K562 (cell line): ENCODE data around the gene ALPP. TPM values are rescaled to one million over a fixed set of nuclear protein-coding genes. Genes with fewer than 3 reads are reported as not detected.

Experiments
- ATAC-seq: fragments of 200-7000 bp; cut with Tn5 transposase; 3 replicates; pipeline ENCODE4 v1.9.1; 2020; ENCODE audit warnings: moderate library complexity
- BruUV-seq: library from RNA; stranded (reverse); fragments of 400-500 nt; replicated peaks from 2 replicates; lab custom pipeline; 2021; lab: Mats Ljungman, UMichigan
- CTCF ChIA-PET: fragments of 300-600 bp; formaldehyde crosslinking; extraction: SDS; loops from one replicate; lab custom pipeline; 2021; ENCODE audit warnings: low intra/inter-chr PET ratio; lab: Yijun Ruan, JAX
- POLR2A ChIA-PET: fragments of 300-600, 350-650 bp; sonication (Branson Sonifier 250); formaldehyde crosslinking; extraction: SDS; loops from one replicate; lab custom pipeline; 2021; ENCODE audit warnings: antibody characterized with exemption, inconsistent platforms; lab: Yijun Ruan, JAX
- DNase-seq, 4 experiments: peaks; one replicate each; pipeline versions ENCODE4 v3.0.0 to v3.0.0-alpha.2; 2011 to 2018; ENCODE audit warnings: low spot score in 3 of 4, mixed read lengths in 3 of 4; ENCODE audit errors: extremely low read depth in 1 of 4
- FAIRE-seq: peaks from 2 replicates; lab custom pipeline; 2011; peaks lifted over from hg19 to GRCh38; lab: Jason Lieb, UNC
- H2AFZ ChIP-seq: 2 replicates; pipeline ENCODE4 v1.6.0; 2011; ENCODE audit warnings: low read depth, low read length, control low read depth, inconsistent platforms
- H3K27ac ChIP-seq: fragments of 200-600 bp; 3 replicates; pipeline ENCODE4 v1.8.0; 2011; ENCODE audit warnings: low read depth, mild to moderate bottlenecking, control low read depth, inconsistent platforms, low read length, moderate library complexity, mixed read lengths; ENCODE audit errors: extremely low read depth
- H3K27me3 ChIP-seq, 2 experiments: fragments of 300-600 bp in 1 of 2; 2 replicates in 1 of 2; 3 replicates in 1 of 2; pipeline versions ENCODE4 v1.6.0 to v1.8.0; 2011; ENCODE audit warnings: inconsistent platforms in 2 of 2, low read length in 2 of 2, mild to moderate bottlenecking in 1 of 2, mixed read lengths in 1 of 2, moderate library complexity in 1 of 2; ENCODE audit not compliant: control insufficient read depth in 2 of 2, insufficient read depth in 2 of 2
- H3K36me3 ChIP-seq: fragments of 300-600 bp; 3 replicates; pipeline ENCODE4 v1.8.0; 2011; ENCODE audit warnings: mild to moderate bottlenecking, low read length, inconsistent platforms; ENCODE audit not compliant: control insufficient read depth, insufficient read depth
- H3K4me1 ChIP-seq, 2 experiments: fragments of 200-600 bp in 1 of 2; replicated peaks in 1 of 2; 2 replicates in 1 of 2; 3 replicates in 1 of 2; pipeline versions ENCODE4 v1.5.1 to v1.8.0; 2011; ENCODE audit warnings: inconsistent platforms in 2 of 2, low read length in 2 of 2, mild to moderate bottlenecking in 1 of 2, mixed read lengths in 1 of 2, moderate library complexity in 1 of 2; ENCODE audit not compliant: control insufficient read depth in 2 of 2, insufficient read depth in 2 of 2
- H3K4me2 ChIP-seq: 2 replicates; pipeline ENCODE4 v1.6.1; 2011; ENCODE audit warnings: low read length, control low read depth, inconsistent platforms, mixed read lengths; ENCODE audit not compliant: insufficient read depth
- H3K4me3 ChIP-seq: fragments of 200-600 bp; sonication (generic), shearing (Covaris generic); 2 replicates; pipeline ENCODE4 v1.5.1; 2016; ENCODE audit warnings: control low read depth, inconsistent platforms
- H3K79me2 ChIP-seq: fragments of 200-600 bp; 3 replicates; pipeline ENCODE4 v1.8.0; 2011; ENCODE audit warnings: low read length, inconsistent platforms; ENCODE audit not compliant: control insufficient read depth, insufficient read depth
- H3K9ac ChIP-seq, 2 experiments: 2 replicates each; pipeline versions ENCODE4 v1.6.0 to v1.6.1; 2011; ENCODE audit warnings: low read depth in 2 of 2, low read length in 2 of 2, control low read depth in 1 of 2, inconsistent platforms in 1 of 2, mild to moderate bottlenecking in 1 of 2, mixed read lengths in 1 of 2; ENCODE audit not compliant: insufficient read depth in 1 of 2
- H3K9me1 ChIP-seq: one replicate; pipeline ENCODE4 v1.6.0; 2011; ENCODE audit warnings: inconsistent platforms, mild to moderate bottlenecking, low read length, moderate library complexity; ENCODE audit not compliant: control insufficient read depth, insufficient read depth
- H3K9me3 ChIP-seq: replicated peaks from 2 replicates; pipeline ENCODE4 v1.5.1; 2011; ENCODE audit warnings: low read depth, low read length, inconsistent platforms; ENCODE audit not compliant: control insufficient read depth, insufficient read depth
- H4K20me1 ChIP-seq: replicated peaks from 2 replicates; pipeline ENCODE4 v1.6.1; 2011; ENCODE audit warnings: low read length, inconsistent platforms, mixed read lengths; ENCODE audit not compliant: control insufficient read depth, insufficient read depth
- CTCF ChIP-seq, 3 experiments: IDR thresholded peaks in 2 of 3; conservative IDR thresholded peaks in 1 of 3; 2 replicates each; pipeline ENCODE4 v1.5.1; 2011 to 2012; ENCODE audit warnings: low read length in 3 of 3, mild to moderate bottlenecking in 3 of 3, control low read depth in 2 of 3, improper control_type of control experiment in 1 of 3, inconsistent platforms in 1 of 3, low read depth in 1 of 3, mixed read lengths in 1 of 3, moderate library complexity in 1 of 3; ENCODE audit not compliant: insufficient read depth in 2 of 3
- RNF219 ChIP-seq: fragments of 250-450 bp; sonication (Bioruptor Pico); IDR thresholded peaks from 2 replicates; pipeline ENCODE4 v1.5.0; 2022; ENCODE audit warnings: mild to moderate bottlenecking
- ZBTB33 ChIP-seq: sonication (generic); formaldehyde crosslinking; IDR thresholded peaks from 2 replicates; pipeline ENCODE4 v1.8.1; 2023; ENCODE audit warnings: mild to moderate bottlenecking, missing genetic modification reagents
- WGBS: fragments of 100-300 bp; shearing (Covaris generic); methylation state at CpG from one replicate; pipeline ENCODE4 v1.1.6; 2016; ENCODE audit warnings: low coverage, mixed read lengths; ENCODE audit not compliant: insufficient coverage; ENCODE audit errors: missing lambda C conversion rate; 5-methylcytosine and 5-hydroxymethylcytosine counted together
- in situ Hi-C: fragments of 300-500 bp; cut with MboI; formaldehyde crosslinking; loops from 4 replicates; pipeline ENCODE4 v1.15.0; 2018; ENCODE audit warnings: inconsistent platforms, mixed read lengths
- intact Hi-C: fragments of 100-400 bp; cut with micrococcal nuclease; formaldehyde crosslinking; loops from 2 replicates; pipeline ENCODE4 v1.14.2; 2022
- polyA plus RNA-seq, 8 experiments: library from polyadenylated mRNA; depleted of rRNA in 4 of 8; stranded (reverse) in 5 of 8; unstranded in 3 of 8; fragments of >200 nt; fragmentation: Nextera tagmentation in 2 of 8; fragmentation: Illumina TruSeq in 1 of 8; extraction: Ambion mirVana in 2 of 8; extraction: Trizol in 1 of 8; gene quantifications; 2 replicates each; pipeline versions ENCODE4 v1.2.1 to v1.2.3, GENCODE V29; 2011 to 2014; ENCODE audit warnings: inconsistent platforms in 1 of 8, missing spikeins in 1 of 8
- total RNA-seq, 7 experiments: library from RNA; depleted of rRNA in 6 of 7; stranded (reverse); fragments of >200 nt in 6 of 7; fragmentation: Illumina TruSeq in 2 of 7; extraction: Trizol in 2 of 7; gene quantifications; 2 replicates each; pipeline versions ENCODE4 v1.2.1 to v1.2.3, GENCODE V29; 2011 to 2021; ENCODE audit warnings: low replicate concordance in 1 of 7

ALPP gene
- total and polyA plus RNA-seq, 9 of the 15 experiments (the other 6 are each of a cell fraction or from before 2014, with no cell fraction given): 0.03 TPM; not detected in 8

GRCh38 chr2:232339121-232340081 is 39.1 kb upstream of the ALPP start:
- Histone ChIP-seq H3K9me1 (no peaks in the 10 kb centered on the region), H3K79me2 (no peaks in the 10 kb centered on the region), H3K9ac (no peak overlapping the region), H3K9me3 (no peaks in the 10 kb centered on the region), H3K4me3 (no peak overlapping the region), H3K4me1 (no peaks in the 10 kb centered on the region), H3K4me2 (no peak overlapping the region), H4K20me1 (0 out of 2 replicates have a peak, but pooled peaks cover 3% of the 10 kb centered on the region)
- no peak for FAIRE-seq
- CTCF ChIA-PET: no interaction called here
- in situ Hi-C loops: no loop called here
- POLR2A ChIA-PET: interaction anchor here (0.6 to 1.1 kb wide), 3 partner anchors 11 to 76 kb away, joined by 3 to 4 read pairs (median 3); no protein-coding TSS in a partner anchor
- no TSS peak for BruUV-seq
- 53% methylated on average over 15 of the region's 23 CpGs for WGBS
- peak in 1 of 4 experiments; percentile 7 for DNase-seq
- peak; percentile 75 for ATAC-seq
- TF ChIP-seq RNF219: no peak
- peak; percentile 27 to 55 (median 37); a peak in 5 of 6 replicates for TF ChIP-seq CTCF (IDR thresholded peaks at IDR 0.05 in 2 of 3, conservative IDR thresholded peaks at IDR 0.05 in 1 of 3; ENCODE audit: insufficient read depth in 2 of 3, low read depth in 1 of 3, low read length in 3 of 3)
- 0 out of 2 replicates have a peak, but pooled peaks have one; percentile 39 for TF ChIP-seq ZBTB33 (CRISPR knock-in tag)
- TF ChIP-seq, all 486 proteins: peak for 2
- H3K27ac ChIP-seq: no peak overlapping the region
- no peak overlapping the region for H2AFZ ChIP-seq
- H3K36me3 ChIP-seq: no peaks in the 10 kb centered on the region
- intact Hi-C loops: no loop called here
- peaks cover 4 to 5% of the 10 kb centered on the region in 2 experiments; a peak in 3 of 5 replicates for H3K27me3 ChIP-seq
